ENCODE measurements around the gene SLC25A14.

DNA sequence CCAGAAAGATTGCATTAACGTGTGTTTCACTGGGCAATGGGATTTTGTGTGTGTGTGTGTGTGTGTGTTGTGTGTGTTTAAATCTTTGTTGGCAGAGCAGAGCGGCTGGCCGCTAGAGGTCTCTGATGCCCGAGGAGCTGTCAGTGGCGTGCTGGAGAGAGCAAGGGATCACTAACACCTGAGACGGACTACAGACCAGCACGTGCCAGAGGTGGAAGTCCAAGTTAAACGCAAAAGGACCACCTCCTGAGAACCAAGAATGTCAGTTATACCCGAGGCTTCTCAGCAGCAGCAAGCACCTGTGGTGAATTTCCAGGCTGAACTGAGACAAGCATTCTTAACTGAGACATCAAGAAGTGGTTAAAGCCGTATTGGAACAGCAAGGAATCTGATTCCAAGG, 9.0 kb upstream of the SLC25A14 start:
- no peak for TF ChIP-seq POLR2A (IDR thresholded peaks at IDR 0.05)
- no peak for TF ChIP-seq POLR2AphosphoS5 (IDR thresholded peaks at IDR 0.05)
- TF ChIP-seq, protein P1, sequence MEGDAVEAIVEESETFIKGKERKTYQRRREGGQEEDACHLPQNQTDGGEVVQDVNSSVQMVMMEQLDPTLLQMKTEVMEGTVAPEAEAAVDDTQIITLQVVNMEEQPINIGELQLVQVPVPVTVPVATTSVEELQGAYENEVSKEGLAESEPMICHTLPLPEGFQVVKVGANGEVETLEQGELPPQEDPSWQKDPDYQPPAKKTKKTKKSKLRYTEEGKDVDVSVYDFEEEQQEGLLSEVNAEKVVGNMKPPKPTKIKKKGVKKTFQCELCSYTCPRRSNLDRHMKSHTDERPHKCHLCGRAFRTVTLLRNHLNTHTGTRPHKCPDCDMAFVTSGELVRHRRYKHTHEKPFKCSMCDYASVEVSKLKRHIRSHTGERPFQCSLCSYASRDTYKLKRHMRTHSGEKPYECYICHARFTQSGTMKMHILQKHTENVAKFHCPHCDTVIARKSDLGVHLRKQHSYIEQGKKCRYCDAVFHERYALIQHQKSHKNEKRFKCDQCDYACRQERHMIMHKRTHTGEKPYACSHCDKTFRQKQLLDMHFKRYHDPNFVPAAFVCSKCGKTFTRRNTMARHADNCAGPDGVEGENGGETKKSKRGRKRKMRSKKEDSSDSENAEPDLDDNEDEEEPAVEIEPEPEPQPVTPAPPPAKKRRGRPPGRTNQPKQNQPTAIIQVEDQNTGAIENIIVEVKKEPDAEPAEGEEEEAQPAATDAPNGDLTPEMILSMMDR (IDR thresholded peaks at IDR 0.05), result peak in 2 of 4 experiments; percentile 21 to 35

Data from prostate gland (tissue), 2 donors.